GM19099 (cell line): ENCODE results near the gene LGALS8.

Experiments
- POLR2A ChIP-seq: IDR thresholded peaks from 3 replicates; pipeline ENCODE4 v1.6.1; 2011; ENCODE audit warnings: low read depth; ENCODE audit not compliant: insufficient read length; ENCODE audit errors: extremely low read depth

LGALS8 gene

GRCh38 chr1:236523704-236524141, at the start of gene LGALS8:
Gene LGALS8 (plus strand): TSS chr1:236523982. CDS start chr1:236526071, 2,089 bp downstream.
- peak; percentile 41 for TF ChIP-seq POLR2A

GRCh38 chr1:236476019-236476418, 47.8 kb upstream of the LGALS8 start:
- no peak for TF ChIP-seq POLR2A

DNA sequence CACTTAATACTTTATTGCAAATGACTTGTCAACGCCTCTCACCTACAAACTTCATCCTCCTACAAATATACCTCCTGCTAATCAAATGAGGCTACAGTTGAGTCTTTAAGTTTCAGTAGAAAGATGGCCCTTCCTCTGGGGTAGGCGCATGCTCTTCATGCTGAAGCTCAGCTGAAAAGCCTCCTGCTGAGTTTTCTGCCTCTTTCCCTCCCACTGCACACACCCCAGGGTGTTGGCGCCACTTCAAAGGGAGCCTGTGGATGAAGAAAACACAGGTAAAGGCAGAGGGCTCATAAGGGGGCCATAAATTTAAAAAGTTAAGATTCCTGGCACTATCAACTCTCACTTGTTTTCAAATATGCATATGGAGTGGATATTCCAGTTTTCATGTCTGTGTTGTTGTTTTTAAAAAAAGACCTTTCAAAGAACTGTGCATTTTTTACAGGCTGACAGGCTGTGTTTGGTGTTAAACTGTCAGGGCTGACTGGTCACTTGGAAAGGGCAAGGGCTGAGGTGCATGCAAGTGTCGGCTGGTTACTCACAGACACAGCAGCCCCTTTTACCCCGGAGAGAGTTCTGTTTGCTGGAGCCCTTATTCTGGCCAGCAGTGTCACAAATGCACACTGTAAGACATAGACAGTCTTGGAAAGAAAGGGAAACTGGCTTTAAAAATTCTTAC, 42.9 kb upstream of the LGALS8 start:
- TF ChIP-seq POLR2A: no peak

DNA sequence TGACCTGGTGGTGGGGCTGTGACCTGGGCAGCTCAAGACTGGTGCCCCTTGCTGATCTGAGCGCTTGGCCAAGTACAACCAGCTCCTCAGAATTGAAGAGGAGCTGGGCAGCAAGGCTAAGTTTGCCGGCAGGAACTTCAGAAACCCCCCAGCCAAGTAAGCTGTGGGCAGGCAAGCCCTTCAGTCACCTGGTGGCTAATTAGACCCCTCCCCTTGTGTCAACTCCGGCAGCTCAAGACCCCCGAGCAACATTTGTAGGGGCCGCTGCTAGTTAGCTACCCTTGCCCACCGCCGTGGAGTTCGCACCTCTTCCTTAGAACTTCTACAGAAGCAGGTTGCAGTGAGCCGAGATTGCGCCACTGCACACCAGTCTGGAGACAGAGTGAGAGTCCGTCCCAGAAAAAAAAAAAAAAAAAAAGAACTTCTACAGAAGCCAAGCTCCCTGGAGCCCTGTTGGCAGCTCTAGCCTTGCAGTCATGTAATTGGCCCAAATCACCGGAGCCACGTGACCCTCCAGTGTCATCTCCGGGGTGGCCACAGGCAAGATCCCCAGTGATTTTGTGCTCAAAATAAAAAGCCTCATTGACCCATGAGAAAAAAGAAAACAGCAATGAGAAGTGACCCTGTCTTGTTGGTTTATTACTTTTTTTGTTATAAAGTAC, 39.3 kb upstream of the LGALS8 start:
- no peak for TF ChIP-seq POLR2A

DNA sequence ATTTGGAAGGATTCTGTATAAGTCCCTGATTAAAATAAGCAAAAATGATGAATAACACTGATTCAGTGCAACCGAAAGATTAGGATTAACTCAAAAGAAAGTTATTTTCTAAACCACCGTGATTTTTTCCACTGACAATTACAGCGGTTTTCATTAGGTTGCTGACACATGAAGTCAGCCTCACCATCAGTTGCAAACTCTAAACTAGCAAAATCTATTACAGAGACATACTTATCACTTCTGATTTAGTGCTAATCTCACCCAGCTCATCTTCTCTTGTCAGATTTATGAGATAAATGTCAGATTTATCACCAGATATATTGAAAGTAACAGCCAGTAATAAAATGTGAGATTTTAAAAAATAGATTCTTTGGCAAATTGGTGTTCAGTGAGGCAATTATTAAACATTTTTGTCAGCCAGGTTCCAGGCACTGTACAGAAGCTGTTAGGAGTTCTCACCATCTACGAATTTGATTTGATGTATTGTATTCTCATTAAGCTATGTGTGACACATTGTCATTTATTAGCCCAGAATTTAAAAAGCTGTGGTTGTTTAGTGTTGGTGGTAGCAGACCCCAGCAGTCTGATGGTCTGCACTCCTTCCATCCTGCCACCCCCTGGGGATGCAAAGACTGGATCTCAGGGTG, 37.3 kb upstream of the LGALS8 start:
- TF ChIP-seq POLR2A: no peak

DNA sequence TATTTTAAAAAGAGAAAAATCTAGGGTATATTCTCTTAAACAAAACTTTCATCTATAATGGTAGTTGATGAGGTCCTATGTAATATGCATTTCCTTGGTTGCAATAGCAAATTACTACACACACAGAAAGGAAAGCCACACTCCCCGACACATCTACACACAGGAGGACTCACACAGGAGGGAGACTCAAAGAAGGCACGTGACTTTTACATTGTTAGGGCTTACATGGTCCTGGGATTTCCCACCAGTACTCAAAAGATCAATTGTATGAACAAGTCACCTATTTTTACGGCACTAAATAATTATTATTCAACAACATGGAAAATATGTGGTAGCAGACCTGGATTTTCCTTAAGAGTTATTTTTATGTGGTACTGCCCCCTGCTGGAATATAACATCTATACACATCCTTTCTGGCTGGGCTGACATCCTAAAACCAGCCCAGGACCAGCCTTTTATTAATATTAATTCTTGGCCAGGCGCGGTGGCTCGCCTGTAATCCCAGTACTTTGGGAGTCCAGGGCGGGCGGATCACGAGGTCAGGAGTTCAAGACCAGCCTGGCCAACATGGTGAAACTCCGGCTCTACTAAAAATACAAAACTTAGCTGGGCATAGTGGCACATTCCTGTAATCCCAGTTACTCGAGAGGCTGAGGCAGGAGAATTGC, 33.9 kb upstream of the LGALS8 start:
- no peak for TF ChIP-seq POLR2A

GRCh38 chr1:236491469-236492136, 32.2 kb upstream of the LGALS8 start:
- TF ChIP-seq POLR2A: no peak

DNA sequence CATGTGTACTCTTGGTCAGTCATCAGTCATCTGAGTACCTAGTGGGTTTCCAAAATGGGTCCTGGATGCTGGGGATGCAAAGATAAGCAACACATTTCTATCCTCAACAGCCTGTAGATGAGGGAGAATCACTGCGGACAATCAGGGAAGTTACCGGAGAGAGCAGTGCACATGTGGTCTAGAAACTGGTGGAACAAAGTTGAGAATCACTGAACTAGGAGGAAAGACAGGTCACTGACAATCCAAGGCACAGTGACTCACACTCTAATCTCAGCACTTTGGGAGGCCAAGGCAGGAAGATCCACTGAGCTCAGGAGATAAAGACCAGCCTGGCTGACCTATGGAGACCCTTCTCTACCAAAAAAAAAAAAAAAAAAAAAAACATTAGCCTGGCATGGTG, 31.4 kb upstream of the LGALS8 start:
- TF ChIP-seq POLR2A: no peak

GRCh38 chr1:236494082-236494481, 29.7 kb upstream of the LGALS8 start:
- no peak for TF ChIP-seq POLR2A

GRCh38 chr1:236494586-236495466, 29.0 kb upstream of the LGALS8 start:
- TF ChIP-seq POLR2A: no peak

GRCh38 chr1:236495467-236496112, 28.2 kb upstream of the LGALS8 start:
- no peak for TF ChIP-seq POLR2A

DNA sequence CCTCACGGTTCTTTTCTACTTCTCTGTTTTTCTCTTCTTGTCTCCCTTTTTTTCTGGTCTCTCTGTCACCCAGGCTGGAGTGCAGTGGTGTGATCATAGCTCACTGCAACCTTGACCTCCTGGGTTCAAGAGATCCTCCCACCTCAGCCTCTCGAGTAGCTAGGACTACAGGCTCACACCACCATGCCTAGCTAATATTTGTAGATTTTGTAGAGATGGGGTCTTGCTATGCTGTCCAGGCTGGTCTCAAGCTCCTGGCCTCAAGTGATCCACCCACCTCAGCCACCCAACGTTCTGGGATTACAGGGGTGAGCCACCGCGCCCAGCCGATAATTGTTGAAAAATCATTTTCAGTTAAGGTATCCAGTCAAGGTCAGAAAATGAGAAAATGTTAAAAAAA, 25.9 kb upstream of the LGALS8 start:
- TF ChIP-seq POLR2A: no peak

GRCh38 chr1:236501093-236501492, 22.7 kb upstream of the LGALS8 start:
- no peak for TF ChIP-seq POLR2A

- TF ChIP-seq POLR2A: no peak
Measured at GRCh38 chr1:236502579-236502971, 21.2 kb upstream of the LGALS8 start.

GRCh38 chr1:236502972-236503639, 20.7 kb upstream of the LGALS8 start:
- no peak for TF ChIP-seq POLR2A
